HG02763 (cell line): ENCODE measurements around the gene NOP58.
"Not testable (repeated sequence)": the region's sequence is repeated elsewhere in the genome, so short reads cannot be mapped to it uniquely, and the experiment has no call there.

ENCODE experiments used
- ATAC-seq: cut with Tn5 transposase; IDR thresholded peaks from one replicate; pipeline ENCODE4 v1.9.1; 2021; ENCODE audit warnings: mild to moderate bottlenecking, moderate library complexity; ENCODE audit not compliant: unreplicated experiment

Gene NOP58

GRCh38 chr2:202306034-202306433 is 40.5 kb downstream of the NOP58 start:
- ATAC-seq, result no peak

GRCh38 chr2:202307690-202308089 is 42.1 kb downstream of the NOP58 start:
- no peak for ATAC-seq

DNA sequence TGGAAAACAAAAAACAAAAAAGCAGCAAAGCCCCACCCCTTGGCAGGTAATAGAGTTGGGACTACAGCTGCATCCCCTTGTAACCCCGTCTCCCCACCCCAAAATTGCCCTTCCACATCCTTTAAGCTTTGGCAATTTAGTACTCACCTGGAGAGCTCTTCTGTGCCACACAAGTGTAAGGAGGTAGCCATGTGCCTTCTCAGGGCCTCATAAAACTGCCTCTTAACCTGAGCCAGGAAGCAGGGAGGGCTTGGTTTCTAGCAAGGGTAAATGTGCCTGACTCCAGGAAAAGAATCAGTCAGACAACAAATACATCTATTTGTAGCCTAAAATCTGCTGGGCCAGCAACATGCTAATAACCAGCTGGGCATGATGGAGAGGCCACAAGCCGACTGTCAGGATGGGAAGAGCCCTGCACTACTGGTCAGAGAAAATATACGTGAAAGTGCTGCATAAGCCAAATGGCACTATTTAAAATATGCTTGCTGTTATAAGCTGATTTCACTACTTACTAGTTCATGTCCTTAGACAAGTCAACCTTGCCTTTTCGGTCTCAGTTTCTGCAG is 46.3 kb downstream of the NOP58 start:
- no peak for ATAC-seq

DNA sequence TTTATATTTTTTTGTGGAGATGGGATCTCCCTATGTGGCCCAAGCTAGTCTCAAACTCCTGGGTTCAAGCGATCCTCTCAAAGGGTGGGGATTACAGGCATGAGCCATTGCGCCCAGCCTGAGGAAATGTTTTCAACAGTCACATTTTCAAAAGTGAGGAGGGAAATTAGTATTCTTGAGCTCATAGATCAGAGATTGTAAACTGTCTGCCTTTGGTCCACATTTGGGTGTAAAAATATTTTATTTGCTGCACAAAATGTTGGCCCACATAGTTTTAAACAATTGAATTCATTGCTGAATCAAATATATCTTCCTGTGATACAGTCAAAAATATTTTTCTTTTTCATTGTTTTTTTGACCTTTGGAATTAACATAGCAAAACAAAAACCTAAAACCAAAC is 48.6 kb downstream of the NOP58 start:
- ATAC-seq, result no peak

GRCh38 chr2:202317080-202317857 is 51.7 kb downstream of the NOP58 start:
- no peak for ATAC-seq

DNA sequence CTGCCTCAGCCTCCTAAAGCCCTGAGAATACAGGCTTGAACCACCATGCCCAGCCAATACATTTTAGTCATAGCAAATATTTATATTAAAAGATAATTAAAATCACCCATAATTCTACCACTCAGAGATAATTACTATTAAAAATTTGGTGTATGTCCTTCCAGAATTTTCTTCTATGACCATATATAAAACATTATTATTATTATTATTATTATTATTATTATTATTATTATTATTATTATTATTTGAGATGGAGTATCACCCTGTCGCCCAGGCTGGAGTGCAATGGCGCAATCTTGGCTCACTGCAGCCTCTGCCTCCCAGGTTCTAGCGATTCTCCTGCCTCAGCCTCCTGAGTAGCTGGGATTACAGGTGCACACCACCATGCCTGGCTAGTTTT is 54.8 kb downstream of the NOP58 start:
- ATAC-seq, result not testable (repeated sequence)

- ATAC-seq, result no peak
These were observed 56.9 kb downstream of the NOP58 start for GRCh38 chr2:202322435-202322834.

DNA sequence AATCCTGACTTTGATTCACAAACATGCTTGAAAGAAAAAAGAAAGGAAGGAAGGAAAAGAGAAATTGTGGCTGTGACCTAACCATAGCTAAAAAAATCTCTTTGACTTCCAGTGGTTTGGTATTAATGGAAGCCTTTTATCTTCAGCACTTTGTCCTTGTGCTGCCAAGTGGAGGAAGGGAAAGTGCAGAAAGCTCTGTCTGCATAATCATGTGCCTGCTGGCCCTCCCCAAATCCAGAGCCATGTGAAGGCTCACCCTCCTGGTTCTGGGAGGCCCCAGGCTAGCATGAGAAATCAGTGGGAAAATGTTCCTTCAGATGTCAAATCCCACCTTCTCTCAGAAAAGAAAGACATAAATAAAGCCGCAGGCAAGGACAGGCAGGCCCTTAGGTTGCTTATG is 62.3 kb downstream of the NOP58 start:
- no peak for ATAC-seq

GRCh38 chr2:202335791-202336467 is 70.4 kb downstream of the NOP58 start:
- no peak for ATAC-seq

GRCh38 chr2:202337151-202337550 is 71.6 kb downstream of the NOP58 start:
- no peak for ATAC-seq

- ATAC-seq, result no peak
These were observed 72.3 kb downstream of the NOP58 start for GRCh38 chr2:202337706-202338346.

- ATAC-seq, result no peak
These were observed 73.7 kb downstream of the NOP58 start for GRCh38 chr2:202339071-202339870.

DNA sequence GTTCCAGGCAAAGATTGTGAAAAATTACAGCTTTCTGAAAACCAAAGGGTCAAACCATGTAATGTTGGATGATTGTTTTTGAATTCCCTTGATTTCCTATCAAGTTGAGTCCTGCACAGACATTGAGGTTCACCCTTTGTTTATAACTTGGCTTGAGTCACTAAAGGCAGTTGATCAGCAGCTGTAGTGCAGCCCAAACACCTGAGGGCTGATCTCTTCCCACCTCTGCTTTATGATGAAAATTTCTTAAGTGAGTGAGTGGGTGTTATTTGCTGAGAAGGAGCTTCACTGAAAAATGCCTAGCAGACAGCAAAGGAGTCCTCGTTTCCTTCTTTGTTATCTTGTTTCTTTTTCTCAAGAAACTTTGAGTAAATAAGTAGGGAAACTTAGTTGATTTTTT is 78.6 kb downstream of the NOP58 start:
- ATAC-seq, result no peak

DNA sequence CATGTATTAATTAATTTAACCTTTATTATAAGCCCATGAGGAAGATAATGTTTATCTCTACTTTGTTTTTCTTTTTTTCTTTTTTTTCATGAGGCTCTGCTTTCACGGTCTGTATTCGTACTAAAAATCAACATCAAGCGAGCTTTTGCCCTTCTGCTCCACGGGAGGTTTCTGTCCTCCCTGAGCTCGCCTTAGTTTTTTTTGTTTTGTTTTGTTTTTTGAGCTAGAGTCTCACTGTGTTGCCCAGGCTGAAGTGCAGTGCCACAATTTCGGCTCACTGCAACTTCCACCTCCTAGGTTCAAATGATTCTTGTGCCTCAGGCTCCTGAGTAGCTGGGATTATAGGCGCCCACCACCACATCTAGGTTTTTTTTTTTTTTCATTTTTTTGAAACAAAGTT is 80.6 kb downstream of the NOP58 start:
- ATAC-seq, result no peak
